Activated naive CD8-positive, alpha-beta T cell (primary cell): ENCODE measurements around the gene GZMH.
A peak's percentile ranks its signal among the peaks of the same experiment; 100 is the strongest.
"Not testable (repeated sequence)": the region's sequence is repeated elsewhere in the genome, so short reads cannot be mapped to it uniquely, and the experiment has no call there.

Experiments used
- H3K27ac Mint-ChIP-seq: one replicate; pipeline ENCODE4 v1.8.0; 2021; ENCODE audit warnings: mixed read lengths
- H3K27me3 Mint-ChIP-seq: one replicate; pipeline ENCODE4 v1.8.0; 2021; ENCODE audit warnings: mixed read lengths
- H3K36me3 Mint-ChIP-seq: one replicate; pipeline ENCODE4 v1.8.0; 2021; ENCODE audit warnings: mixed read lengths
- H3K4me1 Mint-ChIP-seq: one replicate; pipeline ENCODE4 v1.8.0; 2021; ENCODE audit warnings: low read depth, mixed read lengths
- H3K4me3 Mint-ChIP-seq: one replicate; pipeline ENCODE4 v1.8.0; 2021; ENCODE audit warnings: mild to moderate bottlenecking, mixed read lengths
- H3K9me3 Mint-ChIP-seq: one replicate; pipeline ENCODE4 v1.8.0; 2021; ENCODE audit warnings: low read depth, mixed read lengths

GZMH gene

GRCh38 chr14:24609655-24610344 lies at the start of gene GZMH:
GZMH (minus strand) TSS chr14:24609685; CDS start chr14:24609613, 72 bp downstream.
- Mint-ChIP-seq H3K27ac (peak within 1 kb of the TSS; percentile 18), H3K4me3 (peak within 1 kb of the TSS; percentile 31), H3K27me3 (no peaks in the 10 kb centered on the region), H3K36me3 (no peaks in the 10 kb centered on the region), H3K4me1 (peaks cover 41% of the 10 kb centered on the region), H3K9me3 (no peaks in the 10 kb centered on the region)

GRCh38 chr14:24648361-24648760 lies 38.9 kb upstream of the GZMH start:
- not testable (repeated sequence) for H3K27ac Mint-ChIP-seq, H3K36me3 Mint-ChIP-seq, H3K4me3 Mint-ChIP-seq, H3K27me3 Mint-ChIP-seq, H3K9me3 Mint-ChIP-seq, H3K4me1 Mint-ChIP-seq

DNA sequence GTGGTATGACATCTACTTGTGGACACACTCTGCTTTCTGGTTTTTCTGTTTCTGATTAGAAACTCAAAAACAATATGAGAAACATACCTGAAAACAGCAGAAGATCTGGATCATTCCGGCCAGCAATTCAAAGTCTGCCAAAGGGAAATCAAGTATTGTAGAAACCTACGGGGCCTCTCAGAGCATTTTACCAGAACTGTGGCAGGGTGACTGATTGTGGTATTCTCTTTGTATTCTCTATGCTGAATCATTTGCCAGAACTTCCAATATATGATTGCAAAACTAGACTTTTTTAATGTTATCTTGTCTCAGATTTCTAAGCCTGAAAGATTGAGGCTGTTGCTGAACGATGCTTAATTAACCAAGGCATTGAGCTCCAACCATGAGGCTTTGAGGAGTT lies 30.4 kb upstream of the GZMH start:
- no peak overlapping the region for H3K27ac Mint-ChIP-seq
- no peaks in the 10 kb centered on the region for H3K36me3 Mint-ChIP-seq
- H3K27me3 Mint-ChIP-seq, result no peaks in the 10 kb centered on the region
- H3K4me1 Mint-ChIP-seq, result peaks cover 4% of the 10 kb centered on the region
- H3K4me3 Mint-ChIP-seq, result no peak overlapping the region
- no peaks in the 10 kb centered on the region for H3K9me3 Mint-ChIP-seq

- no peaks in the 10 kb centered on the region for H3K27me3 Mint-ChIP-seq
- peaks cover 10% of the 10 kb centered on the region for H3K4me1 Mint-ChIP-seq
- H3K27ac Mint-ChIP-seq, result peak overlapping the region; percentile 12
- H3K9me3 Mint-ChIP-seq, result no peaks in the 10 kb centered on the region
- H3K36me3 Mint-ChIP-seq, result no peaks in the 10 kb centered on the region
- H3K4me3 Mint-ChIP-seq, result no peak overlapping the region
Measured at GRCh38 chr14:24639270-24639669, 29.8 kb upstream of the GZMH start.

DNA sequence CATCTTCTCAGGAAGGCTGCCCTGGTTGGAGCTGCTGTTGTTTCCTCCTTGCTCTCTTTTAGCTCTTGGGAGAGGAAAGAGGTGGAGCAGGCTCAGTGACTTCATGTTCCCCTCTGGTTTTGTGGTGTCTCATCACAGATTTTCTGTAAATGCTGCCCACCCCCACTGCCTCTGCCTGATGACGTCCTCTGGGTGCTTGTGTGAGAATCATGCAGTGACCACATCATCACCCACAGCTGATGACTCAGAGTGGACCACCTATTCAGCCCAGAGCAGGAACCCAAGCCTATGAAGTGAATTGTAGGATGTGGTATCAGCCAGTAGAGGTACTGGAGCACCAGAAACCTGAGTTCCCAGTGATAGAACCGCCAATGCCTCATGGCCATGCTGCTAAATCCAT lies 24.7 kb upstream of the GZMH start, which contains the start of gene GZMB:
Gene GZMB, minus strand, starts transcription at position 33 of the 400 bp plus-strand sequence. Its CDS starts 30 bp downstream, at position 3.
- peak within 1 kb of the TSS; percentile 85 for H3K27ac Mint-ChIP-seq
- H3K36me3 Mint-ChIP-seq, result peaks cover 2% of the 10 kb centered on the region
- peak within 1 kb of the TSS; percentile 75 for H3K4me3 Mint-ChIP-seq
- H3K9me3 Mint-ChIP-seq, result no peaks in the 10 kb centered on the region
- H3K4me1 Mint-ChIP-seq, result peaks cover 24% of the 10 kb centered on the region
- no peaks in the 10 kb centered on the region for H3K27me3 Mint-ChIP-seq

DNA sequence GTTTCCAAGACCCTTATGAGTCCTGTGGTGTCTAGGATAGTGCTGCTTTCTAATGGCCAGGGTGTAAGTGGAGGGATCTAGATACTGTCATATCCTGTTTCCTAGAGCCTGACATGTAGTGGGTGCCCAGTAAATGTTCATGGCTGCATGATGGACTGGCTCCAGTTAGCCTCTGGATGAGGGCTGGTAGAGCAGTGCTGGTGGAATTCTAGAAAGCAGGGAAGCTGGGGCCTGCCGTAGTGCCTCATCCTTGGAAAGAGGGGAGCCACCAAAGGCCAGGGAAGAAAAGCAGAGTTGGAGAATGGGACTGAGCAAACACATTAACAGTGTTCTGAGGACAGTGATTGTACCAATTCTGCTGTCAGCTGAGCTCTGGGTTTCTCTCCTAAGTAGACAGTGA lies 23.9 kb upstream of the GZMH start:
- H3K36me3 Mint-ChIP-seq, result peaks cover 2% of the 10 kb centered on the region
- H3K4me3 Mint-ChIP-seq, result peak overlapping the region; percentile 75
- peaks cover 24% of the 10 kb centered on the region for H3K4me1 Mint-ChIP-seq
- no peaks in the 10 kb centered on the region for H3K27me3 Mint-ChIP-seq
- H3K27ac Mint-ChIP-seq, result peak overlapping the region; percentile 22
- H3K9me3 Mint-ChIP-seq, result no peaks in the 10 kb centered on the region

DNA sequence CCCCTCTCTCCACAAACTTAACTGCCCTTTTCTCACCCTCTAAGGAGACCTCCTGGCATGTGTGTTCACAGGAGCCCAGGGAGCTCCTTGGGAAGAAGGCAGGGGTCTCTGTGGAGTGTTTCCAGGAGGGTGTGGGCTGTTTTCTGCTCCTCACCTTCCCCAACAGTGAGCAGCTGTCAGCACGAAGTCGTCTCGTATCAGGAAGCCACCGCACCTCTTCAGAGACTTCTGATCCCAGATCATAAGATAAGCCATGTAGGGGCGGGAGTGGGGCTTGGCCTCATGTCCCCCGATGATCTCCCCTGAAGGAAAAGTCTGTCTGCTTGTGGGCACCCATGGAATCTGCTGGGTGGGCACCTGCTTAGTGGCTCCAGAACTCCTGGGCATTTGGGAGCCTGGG lies 23.3 kb upstream of the GZMH start:
- Mint-ChIP-seq H3K9me3 (no peaks in the 10 kb centered on the region), H3K36me3 (peaks cover 2% of the 10 kb centered on the region)

GRCh38 chr14:24632336-24632735 lies 22.9 kb upstream of the GZMH start:
- H3K4me1 Mint-ChIP-seq, result peaks cover 24% of the 10 kb centered on the region
- H3K9me3 Mint-ChIP-seq, result no peaks in the 10 kb centered on the region
- peaks cover 2% of the 10 kb centered on the region for H3K36me3 Mint-ChIP-seq
- H3K27ac Mint-ChIP-seq, result peak overlapping the region; percentile 18
- no peaks in the 10 kb centered on the region for H3K27me3 Mint-ChIP-seq
- H3K4me3 Mint-ChIP-seq, result peak overlapping the region; percentile 75

More for the DNA sequence above, 23.3 kb upstream of the GZMH start:
- Mint-ChIP-seq H3K4me1 (peaks cover 24% of the 10 kb centered on the region), H3K27ac (peak overlapping the region; percentile 6), H3K4me3 (peak overlapping the region; percentile 75), H3K27me3 (no peaks in the 10 kb centered on the region)

DNA sequence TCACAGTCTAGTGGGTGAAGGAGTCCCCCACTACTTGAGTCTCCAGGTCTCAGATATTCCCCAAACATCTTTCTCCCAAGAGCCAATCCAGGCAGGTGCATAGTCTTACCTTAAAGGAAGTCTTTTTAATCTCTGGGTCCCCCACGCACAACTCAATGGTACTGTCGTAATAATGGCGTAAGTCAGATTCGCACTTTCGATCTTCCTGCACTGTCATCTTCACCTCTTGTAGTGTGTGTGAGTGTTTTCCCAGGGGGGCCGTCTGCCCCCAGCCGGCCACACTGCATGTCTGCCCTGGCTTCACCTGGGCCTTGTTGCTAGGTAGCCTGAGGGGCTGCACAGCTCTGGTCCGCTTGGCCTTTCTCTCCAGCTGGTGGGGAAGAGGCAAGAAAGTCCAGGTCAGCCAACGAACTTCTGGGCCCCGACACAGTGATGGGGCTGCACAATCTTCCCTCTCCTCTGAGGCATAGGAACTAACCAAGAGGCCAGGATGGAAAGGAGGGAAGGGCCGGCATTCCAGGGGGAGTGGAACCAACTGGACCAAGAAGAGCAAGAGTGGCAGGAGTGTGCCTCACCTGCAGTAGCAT lies 22.4 kb upstream of the GZMH start:
- H3K27ac Mint-ChIP-seq, result peak overlapping the region; percentile 18
- peak overlapping the region; percentile 61 for H3K4me3 Mint-ChIP-seq
- H3K27me3 Mint-ChIP-seq, result no peaks in the 10 kb centered on the region
- peaks cover 2% of the 10 kb centered on the region for H3K36me3 Mint-ChIP-seq
- peaks cover 24% of the 10 kb centered on the region for H3K4me1 Mint-ChIP-seq
- no peaks in the 10 kb centered on the region for H3K9me3 Mint-ChIP-seq

- Mint-ChIP-seq H3K9me3 (no peaks in the 10 kb centered on the region), H3K4me3 (peak overlapping the region; percentile 61), H3K36me3 (peaks cover 2% of the 10 kb centered on the region), H3K4me1 (peaks cover 22% of the 10 kb centered on the region), H3K27ac (no peak overlapping the region), H3K27me3 (no peaks in the 10 kb centered on the region)
Measured at GRCh38 chr14:24630872-24631477, 21.5 kb upstream of the GZMH start.

GRCh38 chr14:24630087-24630871 lies 20.8 kb upstream of the GZMH start:
- Mint-ChIP-seq H3K27ac (peak overlapping the region; percentile 69), H3K36me3 (peaks cover 2% of the 10 kb centered on the region), H3K27me3 (no peaks in the 10 kb centered on the region), H3K4me3 (peak overlapping the region; percentile 65), H3K9me3 (no peaks in the 10 kb centered on the region), H3K4me1 (peaks cover 22% of the 10 kb centered on the region)

GRCh38 chr14:24629521-24629920 lies 20.0 kb upstream of the GZMH start:
- Mint-ChIP-seq H3K27me3 (no peaks in the 10 kb centered on the region), H3K4me1 (peaks cover 18% of the 10 kb centered on the region), H3K4me3 (no peak overlapping the region), H3K9me3 (no peaks in the 10 kb centered on the region), H3K27ac (no peak overlapping the region), H3K36me3 (peaks cover 2% of the 10 kb centered on the region)

DNA sequence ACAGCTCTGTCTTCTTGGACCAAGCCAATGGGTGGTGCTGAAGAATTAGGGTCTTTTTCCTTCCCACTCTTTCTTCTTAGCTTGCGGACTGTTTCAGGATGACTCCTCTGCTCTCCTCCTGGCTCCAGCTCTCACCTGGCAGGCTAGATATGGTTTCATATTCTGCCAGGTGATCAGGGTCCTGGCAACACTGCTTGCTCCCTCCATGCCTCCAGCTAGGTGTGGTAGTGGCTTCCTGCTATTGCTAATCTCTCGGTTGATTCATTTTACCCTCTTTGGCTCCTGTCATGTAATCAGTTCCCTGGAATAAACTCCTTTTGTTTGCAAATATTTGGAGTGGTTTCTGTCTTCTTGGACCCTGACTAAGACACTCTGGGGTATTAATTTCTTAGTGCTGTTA lies 4.3 kb upstream of the GZMH start:
- Mint-ChIP-seq H3K27me3 (no peaks in the 10 kb centered on the region), H3K4me1 (peaks cover 26% of the 10 kb centered on the region), H3K9me3 (no peaks in the 10 kb centered on the region), H3K4me3 (no peak overlapping the region), H3K27ac (no peak overlapping the region), H3K36me3 (no peaks in the 10 kb centered on the region)

GRCh38 chr14:24613241-24613640 lies 3.8 kb upstream of the GZMH start:
- Mint-ChIP-seq H3K4me3 (no peak overlapping the region), H3K36me3 (no peaks in the 10 kb centered on the region), H3K9me3 (no peaks in the 10 kb centered on the region), H3K27me3 (no peaks in the 10 kb centered on the region), H3K4me1 (peaks cover 27% of the 10 kb centered on the region), H3K27ac (no peak overlapping the region)

- Mint-ChIP-seq H3K9me3 (no peaks in the 10 kb centered on the region), H3K4me1 (peaks cover 29% of the 10 kb centered on the region), H3K4me3 (no peak overlapping the region), H3K27me3 (no peaks in the 10 kb centered on the region), H3K36me3 (no peaks in the 10 kb centered on the region), H3K27ac (no peak overlapping the region)
Measured at GRCh38 chr14:24612196-24612595, 2.7 kb upstream of the GZMH start.
